Neutrophil (primary cell): Measurements from ENCODE around the gene MUC7.

Experiments
- H3K27ac ChIP-seq: fragments of 200-600 bp; sonication (generic); 2 replicates; pipeline ENCODE4 v1.5.1; 2016; ENCODE audit warnings: mild to moderate bottlenecking, moderate library complexity
- H3K27me3 ChIP-seq: fragments of 200-600 bp; sonication (generic); 2 replicates; pipeline ENCODE4 v1.6.0; 2016; ENCODE audit warnings: mild to moderate bottlenecking
- H3K36me3 ChIP-seq: fragments of 200-600 bp; sonication (generic); 2 replicates; pipeline ENCODE4 v1.5.1; 2017
- H3K4me1 ChIP-seq, 2 experiments: fragments of 200-600 bp in 1 of 2; sonication (generic) in 1 of 2; 1 replicate in 1 of 2; 2 replicates in 1 of 2; pipeline versions ENCODE4 v1.5.1 to v1.6.1; 2013 to 2016; ENCODE audit warnings: low read depth in 1 of 2, low read length in 1 of 2, mild to moderate bottlenecking in 1 of 2, moderate library complexity in 1 of 2; ENCODE audit not compliant: control insufficient read depth in 1 of 2, insufficient read depth in 1 of 2
- H3K4me3 ChIP-seq, 2 experiments: fragments of 200-600 bp in 1 of 2; sonication (generic) in 1 of 2; 1 replicate in 1 of 2; 2 replicates in 1 of 2; pipeline ENCODE4 v1.5.1; 2013 to 2016; ENCODE audit warnings: low read depth in 1 of 2, low read length in 1 of 2, mild to moderate bottlenecking in 1 of 2, moderate library complexity in 1 of 2
- H3K9me3 ChIP-seq: fragments of 200-600 bp; sonication (generic); 2 replicates; pipeline ENCODE4 v1.5.1; 2016
- TF ChIP-seq, protein P1 (sequence below): fragments of 200-600 bp; sonication (generic); IDR thresholded peaks from 2 replicates; pipeline ENCODE4 v1.5.1; 2016; ENCODE audit warnings: antibody characterized with exemption

The MUC7 gene

DNA sequence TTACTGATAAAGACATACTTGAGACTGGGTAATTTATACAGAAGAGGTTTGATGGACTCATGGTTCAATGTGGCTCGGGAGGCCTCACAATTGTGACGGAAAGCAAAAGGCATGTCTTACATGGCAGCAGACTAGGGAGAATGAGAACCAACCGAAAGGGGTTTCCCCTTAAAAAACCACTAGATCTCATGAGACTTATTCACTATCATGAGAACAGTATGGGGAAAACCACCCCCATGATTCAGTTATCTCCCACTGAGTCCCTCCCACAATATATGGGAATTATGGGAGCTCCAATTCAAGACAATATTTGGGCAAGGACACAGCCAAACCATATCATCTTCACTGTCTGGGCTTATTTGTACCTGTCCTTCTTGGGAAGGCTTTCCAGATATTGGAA lies 22.8 kb upstream of the MUC7 start:
- no peaks in the 10 kb centered on the region for H3K9me3 ChIP-seq
- H3K27ac ChIP-seq = no peak overlapping the region
- no peaks in the 10 kb centered on the region for H3K27me3 ChIP-seq
- H3K4me1 ChIP-seq = no peaks in the 10 kb centered on the region
- H3K36me3 ChIP-seq = no peaks in the 10 kb centered on the region
- H3K4me3 ChIP-seq = no peak overlapping the region
- TF ChIP-seq, protein P1, sequence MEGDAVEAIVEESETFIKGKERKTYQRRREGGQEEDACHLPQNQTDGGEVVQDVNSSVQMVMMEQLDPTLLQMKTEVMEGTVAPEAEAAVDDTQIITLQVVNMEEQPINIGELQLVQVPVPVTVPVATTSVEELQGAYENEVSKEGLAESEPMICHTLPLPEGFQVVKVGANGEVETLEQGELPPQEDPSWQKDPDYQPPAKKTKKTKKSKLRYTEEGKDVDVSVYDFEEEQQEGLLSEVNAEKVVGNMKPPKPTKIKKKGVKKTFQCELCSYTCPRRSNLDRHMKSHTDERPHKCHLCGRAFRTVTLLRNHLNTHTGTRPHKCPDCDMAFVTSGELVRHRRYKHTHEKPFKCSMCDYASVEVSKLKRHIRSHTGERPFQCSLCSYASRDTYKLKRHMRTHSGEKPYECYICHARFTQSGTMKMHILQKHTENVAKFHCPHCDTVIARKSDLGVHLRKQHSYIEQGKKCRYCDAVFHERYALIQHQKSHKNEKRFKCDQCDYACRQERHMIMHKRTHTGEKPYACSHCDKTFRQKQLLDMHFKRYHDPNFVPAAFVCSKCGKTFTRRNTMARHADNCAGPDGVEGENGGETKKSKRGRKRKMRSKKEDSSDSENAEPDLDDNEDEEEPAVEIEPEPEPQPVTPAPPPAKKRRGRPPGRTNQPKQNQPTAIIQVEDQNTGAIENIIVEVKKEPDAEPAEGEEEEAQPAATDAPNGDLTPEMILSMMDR = no peak

DNA sequence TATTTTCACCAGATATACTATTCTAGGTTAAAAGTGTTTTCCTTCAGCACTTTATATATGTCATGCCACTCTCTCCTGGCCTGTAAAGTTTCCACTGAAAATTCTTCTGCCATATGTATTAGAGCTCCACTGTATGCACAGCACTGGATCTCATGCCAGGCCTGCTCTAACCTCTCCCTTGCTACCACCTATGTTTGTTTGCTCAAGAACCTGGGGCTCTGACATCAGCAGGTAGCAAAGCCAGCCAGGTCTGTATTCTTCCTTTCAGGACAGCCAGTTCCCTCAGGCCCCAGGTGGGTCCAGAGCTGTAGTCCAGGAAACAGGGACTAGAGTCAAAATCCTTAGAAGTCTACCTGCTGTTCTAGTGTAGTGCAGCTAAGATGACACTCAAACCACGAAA lies 19.1 kb upstream of the MUC7 start:
- H3K9me3 ChIP-seq = no peaks in the 10 kb centered on the region
- no peaks in the 10 kb centered on the region for H3K36me3 ChIP-seq
- TF ChIP-seq, protein P1 = no peak
- no peak overlapping the region for H3K27ac ChIP-seq
- no peaks in the 10 kb centered on the region for H3K27me3 ChIP-seq
- no peaks in the 10 kb centered on the region for H3K4me1 ChIP-seq
- H3K4me3 ChIP-seq = no peak overlapping the region

- Histone ChIP-seq H3K36me3 (no peaks in the 10 kb centered on the region), H3K27me3 (no peaks in the 10 kb centered on the region), H3K4me1 (no peaks in the 10 kb centered on the region), H3K9me3 (no peaks in the 10 kb centered on the region), H3K4me3 (no peak overlapping the region), H3K27ac (no peak overlapping the region)
- TF ChIP-seq, protein P1 = no peak
Observed at GRCh38 chr4:70463335-70463734, 8.7 kb upstream of the MUC7 start.

GRCh38 chr4:70473679-70474078 lies 1.7 kb downstream of the MUC7 start:
- no peak overlapping the region for H3K27ac ChIP-seq
- H3K4me3 ChIP-seq = no peak overlapping the region
- TF ChIP-seq, protein P1 = no peak
- H3K27me3 ChIP-seq = no peaks in the 10 kb centered on the region
- H3K36me3 ChIP-seq = no peaks in the 10 kb centered on the region
- no peaks in the 10 kb centered on the region for H3K4me1 ChIP-seq
- no peaks in the 10 kb centered on the region for H3K9me3 ChIP-seq

GRCh38 chr4:70488748-70489147 lies 16.8 kb downstream of the MUC7 start:
- H3K27me3 ChIP-seq = no peaks in the 10 kb centered on the region
- H3K27ac ChIP-seq = no peak overlapping the region

More at GRCh38 chr4:70488748-70489147, 16.8 kb downstream of the MUC7 start:
- no peaks in the 10 kb centered on the region for H3K36me3 ChIP-seq
- no peaks in the 10 kb centered on the region for H3K4me1 ChIP-seq
- no peak overlapping the region for H3K4me3 ChIP-seq
- no peaks in the 10 kb centered on the region for H3K9me3 ChIP-seq
- TF ChIP-seq, protein P1 = no peak
